ENCODE data around the gene UPP1.

Gene UPP1

DNA sequence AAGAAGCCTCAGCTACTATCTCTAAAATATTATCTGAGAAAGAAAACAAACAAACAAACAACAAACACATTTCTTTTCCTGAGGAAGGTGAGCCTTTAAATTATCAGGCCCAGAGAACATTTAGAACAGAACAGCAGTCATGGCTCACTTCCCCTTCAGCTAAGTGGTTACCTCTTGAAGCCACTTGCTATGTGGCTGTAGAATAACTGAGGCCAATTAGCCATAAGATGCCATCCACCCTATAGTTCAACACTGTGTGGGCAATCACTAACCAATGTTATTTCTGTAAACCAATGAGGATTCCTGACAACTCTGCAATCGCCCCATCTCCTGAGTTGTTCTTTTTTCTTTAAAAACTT is 3.7 kb upstream of the UPP1 start:
- H3K27me3 ChIP-seq (ENCODE audit: control insufficient read depth, insufficient read depth, low read length) = no peaks in the 10 kb centered on the region
- H3K36me3 ChIP-seq (ENCODE audit: control insufficient read depth, insufficient read depth, low read length) = no peaks in the 10 kb centered on the region
- no peak for DNase-seq (ENCODE audit: low read depth, low spot score)
- H3K4me3 ChIP-seq (ENCODE audit: low read length) = no peak overlapping the region
- no peaks in the 10 kb centered on the region for H3K9me3 ChIP-seq (ENCODE audit: control insufficient read depth, insufficient read depth, low read length)
- H3K27ac ChIP-seq (ENCODE audit: low read length) = no peak overlapping the region
- no CpG with 5 or more reads among the region's 1 CpG for WGBS (ENCODE audit: insufficient coverage, insufficient read length)
- peaks cover 3% of the 10 kb centered on the region; the same call in 1 of the 2 replicates for H3K4me1 ChIP-seq (ENCODE audit: control insufficient read depth, insufficient read depth, low read length)

DNA sequence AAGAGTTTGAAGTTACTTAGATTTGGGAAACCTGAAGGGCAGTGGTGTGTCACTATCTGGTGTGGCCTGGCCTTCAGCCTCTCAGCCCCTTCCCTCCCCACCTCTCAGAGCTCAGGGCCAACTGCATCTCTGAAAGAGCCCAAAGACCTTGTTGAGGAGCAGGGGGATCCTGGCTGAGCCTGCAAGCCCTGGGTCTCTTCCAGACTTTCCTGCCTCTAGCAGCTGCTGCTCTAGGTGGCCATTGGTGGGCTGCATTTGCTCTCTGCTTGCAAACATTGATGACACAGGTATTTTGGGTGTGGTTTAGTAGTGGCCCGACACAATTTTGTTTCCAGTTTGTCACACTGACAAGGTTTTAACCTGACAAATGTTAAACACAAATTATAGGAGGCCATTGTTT is 3.1 kb upstream of the UPP1 start:
- WGBS (ENCODE audit: insufficient coverage, insufficient read length) = no CpG with 5 or more reads among the region's 1 CpG
- peaks cover 3% of the 10 kb centered on the region; the same call in 1 of the 2 replicates for H3K4me1 ChIP-seq (ENCODE audit: control insufficient read depth, insufficient read depth, low read length)

DNA sequence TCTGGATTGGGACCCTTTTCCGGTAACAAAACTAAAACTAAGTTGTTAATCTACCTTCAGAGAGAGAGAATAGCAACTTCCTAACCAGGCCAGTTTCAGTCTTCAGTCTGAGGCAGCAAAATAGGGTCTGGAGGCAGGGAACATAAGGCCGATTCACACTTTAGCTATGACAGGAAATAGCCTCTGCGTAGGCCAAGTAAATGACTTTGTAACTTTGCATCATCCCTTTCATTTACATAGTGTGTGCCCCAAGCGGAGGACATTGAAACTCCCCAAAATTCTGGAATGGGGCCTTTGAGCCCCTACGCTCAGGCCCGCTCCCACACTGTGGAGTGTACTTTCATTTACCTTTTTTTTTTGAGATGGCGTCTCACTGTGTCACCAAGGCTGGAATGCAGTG is 1.7 kb upstream of the UPP1 start:
- WGBS (ENCODE audit: insufficient coverage, insufficient read length) = no CpG with 5 or more reads among the region's 7 CpGs
- Histone ChIP-seq H3K4me3 (ENCODE audit: low read length) (no peak overlapping the region), H3K9me3 (ENCODE audit: control insufficient read depth, insufficient read depth, low read length) (no peaks in the 10 kb centered on the region), H3K36me3 (ENCODE audit: control insufficient read depth, insufficient read depth, low read length) (peaks cover 3% of the 10 kb centered on the region; the same call in 1 of the 2 replicates), H3K27me3 (ENCODE audit: control insufficient read depth, insufficient read depth, low read length) (no peaks in the 10 kb centered on the region), H3K27ac (ENCODE audit: low read length) (no peak overlapping the region), H3K4me1 (ENCODE audit: control insufficient read depth, insufficient read depth, low read length) (peaks cover 3% of the 10 kb centered on the region; the same call in 1 of the 2 replicates)
- no peak for DNase-seq (ENCODE audit: low read depth, low spot score)

More for the DNA sequence above, 3.1 kb upstream of the UPP1 start:
- Histone ChIP-seq H3K27ac (ENCODE audit: low read length) (no peak overlapping the region), H3K4me3 (ENCODE audit: low read length) (no peak overlapping the region), H3K36me3 (ENCODE audit: control insufficient read depth, insufficient read depth, low read length) (no peaks in the 10 kb centered on the region), H3K9me3 (ENCODE audit: control insufficient read depth, insufficient read depth, low read length) (no peaks in the 10 kb centered on the region), H3K27me3 (ENCODE audit: control insufficient read depth, insufficient read depth, low read length) (no peaks in the 10 kb centered on the region)
- no peak for DNase-seq (ENCODE audit: low read depth, low spot score)

DNA sequence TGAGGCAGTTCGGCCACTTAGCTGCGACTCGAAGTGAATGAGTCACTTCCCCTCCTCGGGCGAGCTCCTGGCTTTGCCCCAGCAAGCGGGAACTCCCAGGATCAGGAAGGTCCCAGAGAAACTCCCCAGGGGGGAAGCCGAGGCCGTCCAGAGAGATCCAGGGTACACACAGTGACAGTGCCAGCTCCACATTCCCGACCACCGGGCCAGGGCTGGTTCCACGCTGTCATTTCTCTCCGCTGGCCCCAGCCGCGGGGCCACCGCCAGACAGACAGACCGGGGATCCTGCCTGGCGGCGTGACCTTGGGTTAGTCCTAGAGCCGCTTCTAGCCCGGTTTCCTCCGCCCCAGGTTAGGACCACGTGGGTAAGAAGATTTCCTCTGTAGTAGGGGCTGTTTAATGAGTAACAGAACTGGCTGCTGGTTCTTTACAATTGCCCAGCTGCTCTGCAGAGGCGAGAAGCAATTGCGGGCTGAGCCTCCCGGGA is 463 bp upstream of the UPP1 start:
- whole genome bisulfite sequencing (ENCODE audit: insufficient coverage, insufficient read length) = no CpG with 5 or more reads among the region's 25 CpGs
- DNase-seq (ENCODE audit: low read depth, low spot score) = no peak

DNA sequence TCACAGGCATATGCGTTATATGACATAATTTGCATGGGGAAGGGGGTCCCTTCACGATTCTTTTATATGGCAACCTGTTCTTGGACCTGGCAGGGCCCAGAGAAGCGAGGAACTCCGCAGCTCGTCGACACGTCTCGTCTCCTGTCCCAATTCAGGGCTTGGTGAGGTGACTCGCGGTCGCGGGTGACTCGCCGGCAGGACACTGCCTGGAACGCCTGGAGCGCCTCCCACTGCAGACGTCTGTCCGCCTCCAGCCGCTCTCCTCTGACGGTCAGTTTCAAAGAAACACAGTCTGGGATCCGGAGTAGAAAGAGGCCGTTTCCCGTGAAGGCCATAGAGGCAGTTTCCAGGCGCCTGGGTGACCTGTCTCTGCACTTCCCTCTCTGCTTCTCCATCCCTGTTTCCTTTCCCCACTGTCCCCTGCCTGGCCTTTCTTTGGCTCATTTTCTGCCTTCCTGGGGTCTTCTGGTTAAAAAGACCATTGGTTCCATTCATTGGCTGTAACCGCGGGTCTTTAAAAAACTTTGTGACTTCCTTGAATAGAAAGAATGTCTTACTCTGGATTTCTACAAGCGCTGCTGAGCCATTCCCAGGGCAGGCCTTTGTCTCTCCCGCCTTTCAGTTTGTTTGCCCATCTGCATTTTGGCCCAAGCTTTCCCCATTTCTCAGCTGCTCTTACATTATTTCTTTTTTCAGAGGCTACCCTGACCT is 1.2 kb downstream of the UPP1 start:
- H3K9me3 ChIP-seq (ENCODE audit: control insufficient read depth, insufficient read depth, low read length) = no peaks in the 10 kb centered on the region
- H3K36me3 ChIP-seq (ENCODE audit: control insufficient read depth, insufficient read depth, low read length) = peaks cover 11% of the 10 kb centered on the region; the same call in 1 of the 2 replicates
- no peak for DNase-seq (ENCODE audit: low read depth, low spot score)
- H3K4me3 ChIP-seq (ENCODE audit: low read length) = peak overlapping the region; percentile 81; the same call in 1 of the 2 replicates
- no peak overlapping the region for H3K27ac ChIP-seq (ENCODE audit: low read length)
- peaks cover 1% of the 10 kb centered on the region; the same call in 1 of the 2 replicates for H3K4me1 ChIP-seq (ENCODE audit: control insufficient read depth, insufficient read depth, low read length)
- no peaks in the 10 kb centered on the region for H3K27me3 ChIP-seq (ENCODE audit: control insufficient read depth, insufficient read depth, low read length)
- no CpG with 5 or more reads among the region's 28 CpGs for WGBS (ENCODE audit: insufficient coverage, insufficient read length)

More for the DNA sequence above, 463 bp upstream of the UPP1 start:
- peak overlapping the region; percentile 81; the same call in 1 of the 2 replicates for H3K4me3 ChIP-seq (ENCODE audit: low read length)
- no peak overlapping the region for H3K27ac ChIP-seq (ENCODE audit: low read length)
- H3K9me3 ChIP-seq (ENCODE audit: control insufficient read depth, insufficient read depth, low read length) = no peaks in the 10 kb centered on the region
- no peaks in the 10 kb centered on the region for H3K27me3 ChIP-seq (ENCODE audit: control insufficient read depth, insufficient read depth, low read length)
- H3K4me1 ChIP-seq (ENCODE audit: control insufficient read depth, insufficient read depth, low read length) = peaks cover 1% of the 10 kb centered on the region; the same call in 1 of the 2 replicates
- H3K36me3 ChIP-seq (ENCODE audit: control insufficient read depth, insufficient read depth, low read length) = peaks cover 6% of the 10 kb centered on the region; the same call in 1 of the 2 replicates

DNA sequence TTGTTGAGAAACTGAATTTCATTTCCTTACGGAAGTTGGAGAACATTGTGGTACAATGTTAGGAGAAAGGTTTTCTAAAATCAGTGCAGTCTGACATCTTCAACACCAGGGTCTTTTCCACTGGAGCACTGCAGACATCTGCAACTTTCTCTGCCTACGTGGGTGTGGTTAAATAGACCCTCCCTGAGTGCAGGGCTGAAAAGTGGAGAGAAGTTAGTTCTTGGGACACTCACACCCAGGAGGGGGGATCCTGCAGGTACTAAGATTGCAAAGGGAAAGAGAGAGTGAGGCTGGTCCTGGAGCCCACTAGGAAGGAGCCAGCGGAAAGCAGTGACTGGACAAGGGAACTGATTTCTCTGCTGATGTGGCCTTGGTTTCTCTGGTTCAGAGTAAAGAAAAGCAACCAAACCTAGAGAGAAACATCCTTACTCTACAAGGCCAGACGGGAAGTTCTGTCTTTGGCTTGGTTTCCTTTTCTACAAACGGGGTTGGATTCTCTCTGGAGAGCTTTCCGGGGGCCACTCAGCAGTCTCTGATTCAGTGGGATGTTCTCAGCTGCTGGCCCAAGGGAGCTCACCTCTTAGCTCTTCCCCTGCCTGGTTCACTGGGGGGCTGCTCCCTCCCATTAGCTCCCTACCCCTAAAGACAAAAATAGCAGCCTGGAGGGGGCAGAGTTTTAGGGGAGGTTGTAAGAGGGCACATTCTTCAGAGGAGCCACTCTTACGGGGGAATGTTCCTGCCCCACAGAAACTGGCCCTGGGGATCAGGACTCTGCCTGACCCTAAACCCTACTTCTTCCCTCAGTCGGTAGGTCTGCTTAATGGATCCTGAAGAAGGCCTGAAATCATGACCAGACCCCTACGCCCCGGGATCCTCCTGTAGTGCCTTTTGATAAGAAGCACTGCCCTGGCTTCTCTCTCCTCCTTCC is 2.7 kb downstream of the UPP1 start:
- Histone ChIP-seq H3K27me3 (ENCODE audit: control insufficient read depth, insufficient read depth, low read length) (no peaks in the 10 kb centered on the region), H3K36me3 (ENCODE audit: control insufficient read depth, insufficient read depth, low read length) (peaks cover 11% of the 10 kb centered on the region; the same call in 1 of the 2 replicates), H3K27ac (ENCODE audit: low read length) (no peak overlapping the region), H3K4me1 (ENCODE audit: control insufficient read depth, insufficient read depth, low read length) (peaks cover 1% of the 10 kb centered on the region; the same call in 1 of the 2 replicates), H3K4me3 (ENCODE audit: low read length) (no peak overlapping the region), H3K9me3 (ENCODE audit: control insufficient read depth, insufficient read depth, low read length) (no peaks in the 10 kb centered on the region)
- DNase-seq (ENCODE audit: low read depth, low spot score) = no peak
- WGBS (ENCODE audit: insufficient coverage, insufficient read length) = no CpG with 5 or more reads among the region's 10 CpGs

DNA sequence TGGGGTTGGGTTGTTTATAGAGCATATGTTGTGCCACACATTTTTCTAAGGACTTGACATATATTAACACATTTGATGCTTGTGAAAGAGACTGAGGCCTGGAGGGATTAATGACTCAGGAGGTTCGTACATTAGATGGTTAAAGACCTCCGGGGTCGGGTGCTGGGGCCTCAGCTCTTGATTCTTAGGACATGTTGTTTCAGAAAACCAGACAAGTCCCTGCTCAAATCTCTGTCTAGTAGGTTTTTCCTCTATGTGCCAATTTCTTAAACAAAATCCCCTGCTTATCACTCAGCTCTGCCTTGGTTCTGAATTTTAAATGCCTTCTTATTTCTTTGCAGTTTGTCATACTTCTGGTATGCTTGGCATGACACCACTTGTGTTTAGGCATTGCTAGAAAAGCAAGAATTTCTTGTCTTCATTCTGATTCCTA is 5.8 kb downstream of the UPP1 start:
- no peak for DNase-seq (ENCODE audit: low read depth, low spot score)
- Histone ChIP-seq H3K27ac (ENCODE audit: low read length) (no peak overlapping the region), H3K4me1 (ENCODE audit: control insufficient read depth, insufficient read depth, low read length) (no peaks in the 10 kb centered on the region), H3K36me3 (ENCODE audit: control insufficient read depth, insufficient read depth, low read length) (peaks cover 17% of the 10 kb centered on the region; the same call in 1 of the 2 replicates), H3K27me3 (ENCODE audit: control insufficient read depth, insufficient read depth, low read length) (no peaks in the 10 kb centered on the region), H3K9me3 (ENCODE audit: control insufficient read depth, insufficient read depth, low read length) (no peaks in the 10 kb centered on the region), H3K4me3 (ENCODE audit: low read length) (no peak overlapping the region)
- no CpG with 5 or more reads among the region's 3 CpGs for WGBS (ENCODE audit: insufficient coverage, insufficient read length)

DNA sequence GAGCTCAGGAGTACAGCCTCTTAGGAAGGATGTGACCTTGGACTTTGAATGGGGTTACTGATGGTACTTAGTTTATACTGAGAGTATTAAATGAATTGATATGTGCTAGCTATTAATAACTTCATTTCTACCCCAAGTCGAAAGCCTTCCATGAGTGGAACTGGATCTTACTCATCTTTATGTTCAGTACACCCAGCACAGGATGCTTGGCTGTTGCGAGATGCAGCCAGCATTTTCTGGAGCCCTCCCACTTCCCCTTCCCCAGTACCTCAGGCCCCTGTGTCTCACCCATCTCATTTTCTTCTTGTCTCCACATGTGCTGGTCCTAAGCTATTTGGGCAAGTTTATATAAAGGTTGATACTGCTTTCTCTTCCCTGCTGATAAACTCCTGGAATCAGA is 7.2 kb downstream of the UPP1 start:
- no peak overlapping the region for H3K4me3 ChIP-seq (ENCODE audit: low read length)
- no peaks in the 10 kb centered on the region for H3K27me3 ChIP-seq (ENCODE audit: control insufficient read depth, insufficient read depth, low read length)
- DNase-seq (ENCODE audit: low read depth, low spot score) = no peak
- peaks cover 17% of the 10 kb centered on the region; the same call in 1 of the 2 replicates for H3K36me3 ChIP-seq (ENCODE audit: control insufficient read depth, insufficient read depth, low read length)
- H3K27ac ChIP-seq (ENCODE audit: low read length) = no peak overlapping the region
- H3K9me3 ChIP-seq (ENCODE audit: control insufficient read depth, insufficient read depth, low read length) = no peaks in the 10 kb centered on the region
- no peaks in the 10 kb centered on the region for H3K4me1 ChIP-seq (ENCODE audit: control insufficient read depth, insufficient read depth, low read length)
- no CpG with 5 or more reads among the region's 2 CpGs for WGBS (ENCODE audit: insufficient coverage, insufficient read length)

DNA sequence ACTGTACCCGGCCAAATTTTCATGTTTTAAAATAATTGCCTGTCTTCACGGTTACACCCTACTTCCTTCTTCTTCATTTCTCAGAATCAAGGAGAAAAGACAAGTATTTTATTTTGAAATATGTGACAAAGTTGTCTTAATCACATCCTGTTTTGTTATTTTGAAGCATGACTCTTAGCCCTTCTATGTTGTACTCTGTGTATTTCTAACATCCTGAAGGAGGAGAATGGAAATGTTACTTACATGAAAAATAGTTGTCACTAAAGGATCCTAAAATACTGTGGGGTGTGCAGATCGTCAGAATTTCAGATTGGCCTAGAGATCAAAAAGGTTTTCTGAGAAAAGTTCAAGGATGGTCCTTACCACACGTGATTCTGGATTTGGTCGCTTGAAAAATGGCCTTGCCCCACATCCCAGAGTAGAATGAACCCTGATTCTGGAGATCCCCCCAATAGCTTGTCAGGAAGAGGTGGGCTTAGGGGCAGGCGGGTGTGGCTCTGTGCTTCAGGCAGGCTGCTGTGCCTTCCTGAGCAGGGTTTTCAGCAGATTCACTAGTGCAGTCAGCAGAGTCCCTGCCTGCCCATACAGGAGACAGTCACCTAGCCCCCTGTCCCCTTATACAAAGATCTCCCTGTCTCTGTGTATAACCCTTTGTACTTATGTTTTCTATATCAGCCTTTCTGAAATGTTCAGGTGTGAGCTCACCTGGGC is 8.6 kb downstream of the UPP1 start:
- no peak overlapping the region for H3K27ac ChIP-seq (ENCODE audit: low read length)

DNA sequence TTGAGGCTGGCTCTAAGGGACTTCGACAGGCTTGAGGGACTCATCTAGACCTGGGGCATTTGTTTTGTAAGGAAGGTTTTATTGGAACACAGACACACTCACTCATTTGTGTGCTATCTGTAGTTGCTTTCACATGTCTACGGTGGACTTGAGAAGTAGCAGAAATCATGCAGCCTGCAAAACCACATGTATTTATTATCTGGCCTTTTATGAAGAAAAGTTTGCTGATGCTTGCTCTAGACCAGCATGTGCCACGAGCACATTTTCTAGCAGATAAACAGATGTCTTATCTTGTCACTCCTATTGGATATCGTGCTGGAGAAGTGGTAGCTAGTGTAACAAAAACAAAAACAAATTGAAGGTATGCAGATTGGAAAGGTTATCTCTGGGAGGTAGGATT is 9.8 kb downstream of the UPP1 start:
- no peaks in the 10 kb centered on the region for H3K27me3 ChIP-seq (ENCODE audit: control insufficient read depth, insufficient read depth, low read length)
- no peak overlapping the region for H3K27ac ChIP-seq (ENCODE audit: low read length)
- WGBS (ENCODE audit: insufficient coverage, insufficient read length) = no CpG with 5 or more reads among the region's 4 CpGs
- no peaks in the 10 kb centered on the region for H3K9me3 ChIP-seq (ENCODE audit: control insufficient read depth, insufficient read depth, low read length)
- H3K36me3 ChIP-seq (ENCODE audit: control insufficient read depth, insufficient read depth, low read length) = peaks cover 25% of the 10 kb centered on the region
- no peaks in the 10 kb centered on the region for H3K4me1 ChIP-seq (ENCODE audit: control insufficient read depth, insufficient read depth, low read length)
- no peak for DNase-seq (ENCODE audit: low read depth, low spot score)
- H3K4me3 ChIP-seq (ENCODE audit: low read length) = no peak overlapping the region

More for the DNA sequence above, 8.6 kb downstream of the UPP1 start:
- DNase-seq (ENCODE audit: low read depth, low spot score) = no peak
- Histone ChIP-seq H3K27me3 (ENCODE audit: control insufficient read depth, insufficient read depth, low read length) (no peaks in the 10 kb centered on the region), H3K36me3 (ENCODE audit: control insufficient read depth, insufficient read depth, low read length) (peaks cover 21% of the 10 kb centered on the region; the same call in 1 of the 2 replicates), H3K4me3 (ENCODE audit: low read length) (no peak overlapping the region), H3K4me1 (ENCODE audit: control insufficient read depth, insufficient read depth, low read length) (no peaks in the 10 kb centered on the region), H3K9me3 (ENCODE audit: control insufficient read depth, insufficient read depth, low read length) (no peaks in the 10 kb centered on the region)
- no CpG with 5 or more reads among the region's 6 CpGs for WGBS (ENCODE audit: insufficient coverage, insufficient read length)
